Ramos (cell line): Measurements from ENCODE around the gene ZNF608.

Experiments used
- in situ Hi-C: fragments of 300-500 bp; cut with MboI; formaldehyde crosslinking; loops from one replicate; pipeline ENCODE4 v1.14.3; 2022; ENCODE audit warnings: low sequenced_read_pairs; ENCODE audit not compliant: unreplicated experiment

ZNF608 gene

GRCh38 chr5:124700333-124700732 lies 46.1 kb downstream of the ZNF608 start:
- in situ Hi-C loops = no loop called here

DNA sequence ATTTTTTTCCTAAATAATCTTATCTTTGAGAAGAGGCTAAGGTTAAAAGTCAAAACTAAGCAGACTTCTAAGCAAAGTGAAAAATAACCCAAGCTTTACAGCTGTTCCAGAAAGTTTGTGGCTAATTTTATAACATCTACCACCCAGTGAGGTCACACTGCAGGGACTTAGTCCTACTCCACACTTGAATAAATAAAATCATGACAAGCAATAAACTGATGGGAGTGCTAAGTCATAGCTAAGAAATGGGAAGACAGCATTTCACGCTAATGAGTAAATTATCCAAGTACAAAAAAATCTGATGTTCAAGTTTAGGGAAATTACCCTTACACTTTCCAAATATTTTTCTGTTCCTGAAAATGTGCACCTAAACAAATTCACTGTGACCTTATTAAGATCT lies 47.7 kb downstream of the ZNF608 start:
- in situ Hi-C loops = no loop called here

GRCh38 chr5:124697933-124698591 lies 48.4 kb downstream of the ZNF608 start:
- in situ Hi-C loops = no loop called here

GRCh38 chr5:124697501-124697900 lies 48.9 kb downstream of the ZNF608 start:
- in situ Hi-C loops = no loop called here

DNA sequence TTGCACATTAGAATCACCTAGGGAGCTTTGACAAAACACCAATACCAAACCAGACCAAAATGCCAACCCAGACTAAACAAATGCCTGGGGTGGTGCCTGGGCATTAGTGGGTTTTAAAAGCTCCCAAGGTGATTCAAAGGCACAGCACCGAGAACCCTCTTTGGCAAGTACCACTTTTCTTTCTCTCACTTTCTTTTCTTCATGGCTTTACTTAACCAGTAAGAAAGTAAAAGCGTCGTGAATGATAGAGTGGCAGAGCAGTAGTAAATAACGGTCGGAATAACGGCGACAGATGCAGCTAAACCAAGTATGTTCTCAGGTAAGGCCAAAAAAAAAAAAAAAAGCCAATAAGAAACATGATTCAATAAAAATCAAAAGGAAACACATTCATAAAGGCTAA lies 49.5 kb downstream of the ZNF608 start:
- in situ Hi-C loops = no loop called here
